Endothelial cell of umbilical vein (primary cell): ENCODE results near the gene PIGO. TPM values are rescaled to one million over a fixed set of nuclear protein-coding genes. Genes with fewer than 3 reads are reported as not detected.

Source experiments
- BruUV-seq: library from RNA; stranded (reverse); fragments of 400-500 nt; replicated peaks from 2 replicates; lab custom pipeline; 2021; lab: Mats Ljungman, UMichigan
- CTCF ChIA-PET: fragments of 300-600, 350-600 bp; sonication (Branson Sonifier 250); formaldehyde crosslinking; loops from one replicate; lab custom pipeline; 2021; ENCODE audit warnings: antibody characterized with exemption, inconsistent platforms; lab: Charles Lee
- POLR2A ChIA-PET: fragments of 300-600, 350-600 bp; sonication (Branson Sonifier 250); formaldehyde crosslinking; loops from one replicate; lab custom pipeline; 2021; ENCODE audit warnings: antibody characterized with exemption, inconsistent platforms; lab: Charles Lee
- DNase-seq: peaks from one replicate; pipeline ENCODE4 v3.0.0-alpha.2; 2011; ENCODE audit warnings: low read depth, low spot score
- FAIRE-seq: peaks from 2 replicates; lab custom pipeline; 2011; peaks lifted over from hg19 to GRCh38; lab: Jason Lieb, UNC
- H2AFZ ChIP-seq: 2 replicates; pipeline ENCODE4 v1.6.0; 2012; ENCODE audit warnings: low read depth, low read length, control low read depth, inconsistent platforms
- H3K27ac ChIP-seq: 2 replicates; pipeline ENCODE4 v1.5.1; 2011; ENCODE audit warnings: low read depth, mild to moderate bottlenecking, control low read depth, low read length, moderate library complexity; ENCODE audit not compliant: insufficient read depth
- H3K27me3 ChIP-seq, 2 experiments: 2 replicates each; pipeline versions ENCODE4 v1.6.0 to v1.6.1; 2011; ENCODE audit warnings: low read length in 2 of 2, mixed read lengths in 1 of 2; ENCODE audit not compliant: control insufficient read depth in 2 of 2, insufficient read depth in 2 of 2
- H3K36me3 ChIP-seq, 2 experiments: 2 replicates in 1 of 2; 3 replicates in 1 of 2; pipeline ENCODE4 v1.5.1; 2011; ENCODE audit warnings: low read length in 2 of 2, mild to moderate bottlenecking in 1 of 2, moderate library complexity in 1 of 2; ENCODE audit not compliant: control insufficient read depth in 2 of 2, insufficient read depth in 2 of 2; ENCODE audit errors: extremely low read depth in 1 of 2
- H3K4me1 ChIP-seq: 3 replicates; pipeline ENCODE4 v1.5.1; 2011; ENCODE audit warnings: mild to moderate bottlenecking, low read length; ENCODE audit not compliant: control insufficient read depth, insufficient read depth; ENCODE audit errors: extremely low read depth
- H3K4me2 ChIP-seq: 2 replicates; pipeline ENCODE4 v1.6.1; 2011; ENCODE audit warnings: low read length, control low read depth, mixed read lengths; ENCODE audit not compliant: insufficient read depth
- H3K4me3 ChIP-seq, 3 experiments: fragments of 200-600 bp in 1 of 3; sonication (generic), shearing (Covaris generic) in 1 of 3; replicated peaks in 1 of 3; 2 replicates each; pipeline ENCODE4 v1.5.1; 2011 to 2016; ENCODE audit warnings: control low read depth in 3 of 3, low read length in 3 of 3, mild to moderate bottlenecking in 2 of 3, inconsistent platforms in 1 of 3, low read depth in 1 of 3, moderate library complexity in 1 of 3; ENCODE audit not compliant: insufficient read depth in 1 of 3
- H3K79me2 ChIP-seq: 2 replicates; pipeline ENCODE4 v1.6.0; 2012; ENCODE audit warnings: low read length, inconsistent platforms; ENCODE audit not compliant: control insufficient read depth, insufficient read depth
- H3K9ac ChIP-seq: replicated peaks from 2 replicates; pipeline ENCODE3; 2011; ENCODE audit warnings: low read length, control low read depth; ENCODE audit not compliant: insufficient read depth; ENCODE audit errors: extremely low read depth
- H3K9me1 ChIP-seq: replicated peaks from 3 replicates; pipeline ENCODE4 v1.6.0; 2011; ENCODE audit warnings: mild to moderate bottlenecking, low read length; ENCODE audit not compliant: control insufficient read depth, insufficient read depth; ENCODE audit errors: extremely low read depth
- H3K9me3 ChIP-seq: replicated peaks from 2 replicates; pipeline ENCODE4 v1.5.1; 2012; ENCODE audit warnings: low read length, inconsistent platforms; ENCODE audit not compliant: control insufficient read depth, insufficient read depth
- H4K20me1 ChIP-seq: replicated peaks from 2 replicates; pipeline ENCODE3; 2011; ENCODE audit warnings: mild to moderate bottlenecking, low read length; ENCODE audit not compliant: control insufficient read depth, insufficient read depth; ENCODE audit errors: extremely low read depth
- CTCF ChIP-seq, 2 donors: IDR thresholded peaks; 1 replicate in 1 of 2; 2 replicates in 1 of 2; pipeline ENCODE4 v1.5.1; 2011; ENCODE audit warnings: low read length in 2 of 2, mild to moderate bottlenecking in 2 of 2, moderate library complexity in 2 of 2, control low read depth in 1 of 2, inconsistent platforms in 1 of 2, low read depth in 1 of 2; ENCODE audit not compliant: insufficient read depth in 1 of 2; ENCODE audit errors: extremely low read depth in 1 of 2
- EZH2 ChIP-seq: IDR thresholded peaks from 2 replicates; pipeline ENCODE4 v1.6.1; 2012; ENCODE audit warnings: borderline replicate concordance, low read depth, mild to moderate bottlenecking, moderate library complexity, low read length, inconsistent platforms; ENCODE audit not compliant: severe bottlenecking
- FOS ChIP-seq: IDR thresholded peaks from 2 replicates; pipeline ENCODE4 v1.6.1; 2011; ENCODE audit warnings: mild to moderate bottlenecking, low read length, moderate library complexity, borderline replicate concordance; ENCODE audit not compliant: insufficient read depth
- GATA2 ChIP-seq: IDR thresholded peaks from 2 replicates; pipeline ENCODE4 v1.7.0; 2011; ENCODE audit warnings: low read depth, mild to moderate bottlenecking, moderate library complexity, mixed read lengths, low read length; ENCODE audit not compliant: insufficient read length, insufficient read depth
- JUN ChIP-seq: IDR thresholded peaks from 2 replicates; pipeline ENCODE4 v1.6.1; 2011; ENCODE audit warnings: borderline replicate concordance, low read depth; ENCODE audit not compliant: insufficient read length, insufficient read depth
- MAX ChIP-seq: IDR thresholded peaks from 2 replicates; pipeline ENCODE4 v1.6.1; 2011; ENCODE audit not compliant: insufficient read depth, insufficient read length
- MYC ChIP-seq: IDR thresholded peaks from one replicate; pipeline ENCODE4 v1.6.1; 2011; ENCODE audit warnings: mild to moderate bottlenecking, low read depth, low read length
- POLR2A ChIP-seq: IDR thresholded peaks from 2 replicates; pipeline ENCODE4 v1.6.1; 2012; ENCODE audit warnings: low read depth, mild to moderate bottlenecking, control low read depth, low read length
- POLR2AphosphoS5 ChIP-seq: IDR thresholded peaks from 2 replicates; pipeline ENCODE4 v1.6.1; 2012; ENCODE audit warnings: low read depth, mild to moderate bottlenecking, control low read depth, low read length, moderate library complexity; ENCODE audit not compliant: insufficient read depth
- dilution Hi-C: fragments of 300-500 bp; cut with MboI; formaldehyde crosslinking; loops from one replicate; pipeline ENCODE4 v1.15.0; 2019; ENCODE audit warnings: low sequenced_read_pairs; ENCODE audit not compliant: extremely low pct_ligation_motif_present
- intact Hi-C: fragments of 100-400 bp; cut with micrococcal nuclease; formaldehyde crosslinking; loops from one replicate; pipeline ENCODE4 v1.10.0; 2022
- polyA plus RNA-seq, 4 experiments: library from polyadenylated mRNA; depleted of rRNA in 3 of 4; stranded (reverse) in 3 of 4; unstranded in 1 of 4; fragments of >200 nt; gene quantifications; 2 replicates each; pipeline versions ENCODE4 v1.2.1 to v1.2.3, GENCODE V29; 2011 to 2012; ENCODE audit warnings: missing spikeins in 1 of 4
- total RNA-seq: library from RNA; stranded (reverse); gene quantifications from 2 replicates; pipeline ENCODE4 v1.2.3, GENCODE V29; 2021

Gene PIGO
- total and polyA plus RNA-seq, 2 donors (not counting 3 experiments of a cell fraction or from before 2014, with no cell fraction given), result 23.5 to 27.3 TPM

GRCh38 chr9:35074141-35074540, 22.2 kb downstream of the PIGO start:
- TF ChIP-seq EZH2 (no peak), MYC (no peak), FOS (no peak), CTCF (IDR thresholded peaks at IDR 0.05; ENCODE audit: extremely low read depth in 1 of 2, insufficient read depth in 1 of 2, low read depth in 1 of 2, low read length in 2 of 2) (no peak), JUN (no peak), POLR2AphosphoS5 (no peak), POLR2A (no peak), GATA2 (no peak), MAX (no peak)
- intact Hi-C loops (no loop called here), dilution Hi-C loops (no loop called here)
- Histone ChIP-seq H3K9ac (no peak overlapping the region), H4K20me1 (peaks cover 6% of the 10 kb centered on the region), H3K27me3 (no peaks in the 10 kb centered on the region), H3K9me1 (no peaks in the 10 kb centered on the region), H3K9me3 (no peaks in the 10 kb centered on the region), H2AFZ (no peak overlapping the region), H3K79me2 (peaks cover 53% of the 10 kb centered on the region), H3K4me3 (no peak overlapping the region), H3K36me3 (peaks cover 0 to 9% of the 10 kb centered on the region in 2 experiments), H3K4me1 (peaks cover 32% of the 10 kb centered on the region), H3K4me2 (no peak overlapping the region), H3K27ac (no peak overlapping the region)
- DNase-seq (no peak), FAIRE-seq (no peak)
- ChIA-PET CTCF (no interaction called here), POLR2A (no interaction called here)
- no TSS peak for BruUV-seq
